Ishikawa (cell line): ENCODE results near the gene ADAM33.

ENCODE experiments used
- CREB1 ChIP-seq: IDR thresholded peaks from 2 replicates; pipeline ENCODE4 v1.6.1; 2012; ENCODE audit warnings: low read depth
- EGR1 ChIP-seq: IDR thresholded peaks from 2 replicates; pipeline ENCODE4 v1.6.1; 2012
- EP300 ChIP-seq: IDR thresholded peaks from 2 replicates; pipeline ENCODE4 v1.6.1; 2012; ENCODE audit warnings: borderline replicate concordance
- FOXM1 ChIP-seq: IDR thresholded peaks from 2 replicates; pipeline ENCODE4 v1.6.1; 2012; ENCODE audit warnings: low read depth, borderline replicate concordance
- NFIC ChIP-seq: IDR thresholded peaks from 2 replicates; pipeline ENCODE4 v1.6.1; 2012
- RAD21 ChIP-seq: IDR thresholded peaks from 2 replicates; pipeline ENCODE4 v1.6.1; 2012; ENCODE audit warnings: low read depth
- TCF12 ChIP-seq: IDR thresholded peaks from 2 replicates; pipeline ENCODE4 v1.6.1; 2012; ENCODE audit warnings: low read depth
- TEAD4 ChIP-seq: IDR thresholded peaks from 2 replicates; pipeline ENCODE4 v1.6.1; 2012
- YY1 ChIP-seq: IDR thresholded peaks from 2 replicates; pipeline ENCODE4 v1.6.1; 2012; ENCODE audit warnings: low read depth

GRCh38 chr20:3689978-3690377 is 8.2 kb upstream of the ADAM33 start:
- TF ChIP-seq EP300 (no peak), FOXM1 (no peak), YY1 (no peak), RAD21 (no peak), EGR1 (no peak), NFIC (no peak), TEAD4 (no peak), CREB1 (no peak), TCF12 (no peak)
